ENCODE data around the gene MRPL52.

- TF ChIP-seq CTCF (IDR thresholded peaks at IDR 0.05 in 4 of 5, conservative IDR thresholded peaks at IDR 0.05 in 1 of 5) (no peak), POLR2A (IDR thresholded peaks at IDR 0.05) (no peak)
These were observed 41.1 kb downstream of the MRPL52 start for GRCh38 chr14:22870811-22871223.
